Activated CD8-positive, alpha-beta memory T cell treated with anti-CD3 and anti-CD28 coated beads, Interleukin-2, amount 10 ng/mL, durations not matched to agents 7 days and 5 days (primary cell): ENCODE results near the gene PPIA. TPM values are rescaled to one million over a fixed set of nuclear protein-coding genes. Genes with fewer than 3 reads are reported as not detected.
"Not testable (repeated sequence)": the region's sequence is repeated elsewhere in the genome, so short reads cannot be mapped to it uniquely, and the experiment has no call there.

Experiments
- ATAC-seq: fragments of 150-1000 bp; cut with Tn5 transposase; one replicate; pipeline ENCODE4 v1.10.0; 2021; ENCODE audit warnings: moderate library complexity
- CTCF ChIA-PET: fragments of 350-600 bp; sonication (Branson Sonifier 250); formaldehyde crosslinking; loops from one replicate; lab custom pipeline; 2021; ENCODE audit warnings: antibody characterized with exemption; lab: Charles Lee
- DNase-seq: peaks from one replicate; pipeline ENCODE4 v3.0.0-alpha.2; 2020
- H3K27ac Mint-ChIP-seq: one replicate; pipeline ENCODE4 v1.8.0; 2021; ENCODE audit warnings: mild to moderate bottlenecking, mixed read lengths
- H3K27me3 Mint-ChIP-seq: one replicate; pipeline ENCODE4 v1.8.0; 2021; ENCODE audit warnings: mixed read lengths
- H3K36me3 Mint-ChIP-seq: one replicate; pipeline ENCODE4 v1.8.0; 2021; ENCODE audit warnings: mild to moderate bottlenecking, mixed read lengths
- H3K4me1 Mint-ChIP-seq: one replicate; pipeline ENCODE4 v1.8.0; 2021; ENCODE audit warnings: mixed read lengths
- H3K4me3 Mint-ChIP-seq: one replicate; pipeline ENCODE4 v1.8.0; 2021; ENCODE audit warnings: mild to moderate bottlenecking, moderate library complexity, mixed read lengths
- H3K9me3 Mint-ChIP-seq: one replicate; pipeline ENCODE4 v1.8.0; 2022; ENCODE audit warnings: low read depth, mixed read lengths
- total RNA-seq, 2 experiments: library from RNA; stranded (reverse); gene quantifications; one replicate each; pipeline ENCODE4 v1.2.3, GENCODE V29; 2021

PPIA gene
- total RNA-seq, 2 experiments from 2014 or later, result 1,935 to 2,367 TPM

DNA sequence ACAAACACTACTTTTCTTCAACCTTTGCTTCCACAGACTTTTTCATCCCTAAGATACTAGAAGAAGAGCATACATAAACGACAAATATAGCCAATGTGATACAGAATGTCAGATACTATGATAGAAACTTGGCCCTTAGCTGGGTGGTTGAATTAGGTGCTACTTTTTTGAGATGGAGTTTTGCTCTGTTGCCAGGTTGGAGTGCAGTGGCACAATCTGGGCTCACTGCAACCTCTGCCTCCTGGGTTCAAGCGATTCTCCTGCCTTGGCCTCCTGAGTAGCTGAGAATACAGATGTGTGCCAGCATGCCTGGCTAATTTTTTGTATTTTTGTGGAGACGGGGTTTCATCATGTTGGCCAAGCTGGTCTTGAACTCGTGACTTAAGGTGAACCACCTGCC lies 3.5 kb downstream of the PPIA start:
- Mint-ChIP-seq H3K9me3 (no peaks in the 10 kb centered on the region), H3K4me3 (peak overlapping the region; percentile 8), H3K27ac (peak overlapping the region; percentile 47), H3K4me1 (peaks cover 40% of the 10 kb centered on the region), H3K27me3 (no peaks in the 10 kb centered on the region), H3K36me3 (peaks cover 53% of the 10 kb centered on the region)
- no peak for ATAC-seq
- DNase-seq, result no peak
- CTCF ChIA-PET, result interaction anchor here (1.0 kb wide), 1 partner anchor 16 kb away, joined by 3 read pairs; no protein-coding TSS in a partner anchor

DNA sequence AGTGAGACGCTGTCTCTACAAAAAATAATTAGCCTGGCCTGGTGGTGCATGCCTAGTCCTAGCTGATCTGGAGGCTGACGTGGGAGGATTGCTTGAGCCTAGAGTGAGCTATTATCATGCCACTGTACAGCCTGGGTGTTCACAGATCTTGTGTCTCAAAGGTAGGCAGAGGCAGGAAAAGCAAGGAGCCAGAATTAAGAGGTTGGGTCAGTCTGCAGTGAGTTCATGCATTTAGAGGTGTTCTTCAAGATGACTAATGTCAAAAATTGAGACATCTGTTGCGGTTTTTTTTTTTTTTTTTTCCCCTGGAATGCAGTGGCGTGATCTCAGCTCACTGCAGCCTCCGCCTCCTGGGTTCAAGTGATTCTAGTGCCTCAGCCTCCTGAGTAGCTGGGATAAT lies 5.4 kb downstream of the PPIA start:
- no peak overlapping the region for H3K4me3 Mint-ChIP-seq
- no peaks in the 10 kb centered on the region for H3K9me3 Mint-ChIP-seq
- CTCF ChIA-PET, result interaction anchor here (1.5 kb wide), 1 partner anchor 219 kb away, joined by 4 read pairs; the partner anchor contains the start of gene TMED4
- no peak for DNase-seq
- no peaks in the 10 kb centered on the region for H3K27me3 Mint-ChIP-seq
- ATAC-seq, result no peak
- H3K36me3 Mint-ChIP-seq, result peaks cover 53% of the 10 kb centered on the region
- peak overlapping the region; percentile 19 for H3K27ac Mint-ChIP-seq
- peaks cover 37% of the 10 kb centered on the region for H3K4me1 Mint-ChIP-seq

DNA sequence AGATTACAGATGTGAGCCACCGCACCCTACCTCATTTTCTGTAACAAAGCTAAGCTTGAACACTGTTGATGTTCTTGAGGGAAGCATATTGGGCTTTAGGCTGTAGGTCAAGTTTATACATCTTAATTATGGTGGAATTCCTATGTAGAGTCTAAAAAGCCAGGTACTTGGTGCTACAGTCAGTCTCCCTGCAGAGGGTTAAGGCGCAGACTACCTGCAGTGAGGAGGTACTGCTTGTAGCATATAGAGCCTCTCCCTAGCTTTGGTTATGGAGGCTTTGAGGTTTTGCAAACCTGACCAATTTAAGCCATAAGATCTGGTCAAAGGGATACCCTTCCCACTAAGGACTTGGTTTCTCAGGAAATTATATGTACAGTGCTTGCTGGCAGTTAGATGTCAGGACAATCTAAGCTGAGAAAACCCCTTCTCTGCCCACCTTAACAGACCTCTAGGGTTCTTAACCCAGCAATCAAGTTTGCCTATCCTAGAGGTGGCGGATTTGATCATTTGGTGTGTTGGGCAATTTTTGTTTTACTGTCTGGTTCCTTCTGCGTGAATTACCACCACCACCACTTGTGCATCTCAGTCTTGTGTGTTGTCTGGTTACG lies 6.0 kb downstream of the PPIA start:
- H3K9me3 Mint-ChIP-seq, result no peaks in the 10 kb centered on the region
- CTCF ChIA-PET, result interaction anchor here (1.5 kb wide), 1 partner anchor 220 kb away, joined by 4 read pairs; the partner anchor contains the start of gene TMED4
- H3K27ac Mint-ChIP-seq, result no peak overlapping the region
- H3K36me3 Mint-ChIP-seq, result peaks cover 49% of the 10 kb centered on the region
- H3K27me3 Mint-ChIP-seq, result no peaks in the 10 kb centered on the region
- H3K4me1 Mint-ChIP-seq, result peaks cover 35% of the 10 kb centered on the region
- no peak for ATAC-seq
- H3K4me3 Mint-ChIP-seq, result no peak overlapping the region
- no peak for DNase-seq

DNA sequence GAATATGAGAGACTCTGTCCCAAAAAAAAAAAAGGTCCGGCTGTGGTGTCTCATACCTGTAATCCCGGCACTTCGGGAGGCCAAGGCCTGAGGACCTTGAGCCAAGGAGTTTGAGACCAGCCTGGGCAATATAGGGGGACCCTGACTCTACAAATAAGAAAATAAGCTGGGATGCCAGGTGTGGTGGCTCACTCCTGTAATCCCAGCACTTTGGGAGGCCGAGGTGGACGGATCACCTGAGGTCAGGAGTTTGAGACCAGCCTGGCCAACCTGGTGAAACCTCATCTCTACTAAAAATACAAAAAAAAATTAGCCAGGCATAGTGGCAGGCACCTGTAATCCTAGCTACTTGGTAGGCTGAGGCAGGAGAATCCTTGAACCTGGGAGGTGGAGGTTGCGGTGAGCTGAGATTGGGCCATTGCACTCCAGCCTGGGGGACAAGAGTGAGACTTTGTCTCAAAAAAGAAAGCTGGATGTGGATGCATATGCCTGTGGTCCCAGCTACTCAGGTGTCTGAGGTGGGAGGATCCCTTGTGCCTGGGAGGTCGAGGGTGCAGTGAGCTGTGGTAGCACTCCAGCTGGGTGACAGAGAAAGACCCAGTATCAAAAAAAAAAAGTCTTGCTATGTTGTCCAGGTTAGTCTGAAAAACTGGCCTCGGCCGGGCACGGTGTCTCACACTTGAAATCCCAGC lies 7.5 kb downstream of the PPIA start:
- H3K4me1 Mint-ChIP-seq, result peaks cover 24% of the 10 kb centered on the region
- not testable (repeated sequence) for H3K27me3 Mint-ChIP-seq, H3K27ac Mint-ChIP-seq, ATAC-seq, H3K9me3 Mint-ChIP-seq, DNase-seq, H3K4me3 Mint-ChIP-seq
- CTCF ChIA-PET, result interaction anchor here (0.7 kb wide), 1 partner anchor 36 kb away, joined by 3 read pairs; no protein-coding TSS in a partner anchor
- peaks cover 38% of the 10 kb centered on the region for H3K36me3 Mint-ChIP-seq

DNA sequence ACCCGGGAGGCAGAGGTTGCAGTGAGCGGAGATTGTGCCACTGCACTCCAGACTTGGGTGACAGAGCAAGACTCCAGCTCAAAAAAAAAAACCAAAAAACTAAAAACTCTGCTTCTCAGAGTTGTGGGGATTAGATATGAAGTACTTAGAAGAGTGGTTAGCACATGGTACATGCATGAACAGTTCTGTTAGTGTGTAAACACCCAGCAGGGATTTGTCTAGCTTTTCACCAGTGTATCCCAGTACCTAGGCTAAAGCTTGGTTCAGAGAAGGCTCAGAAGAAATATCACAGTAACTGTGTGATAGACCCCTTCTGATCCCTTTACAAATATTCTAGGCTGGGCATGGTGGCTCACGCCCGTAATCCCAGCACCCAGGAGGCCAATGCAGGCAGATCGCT lies 9.5 kb downstream of the PPIA start:
- H3K36me3 Mint-ChIP-seq, result peaks cover 22% of the 10 kb centered on the region
- peaks cover 11% of the 10 kb centered on the region for H3K4me1 Mint-ChIP-seq
- H3K27me3 Mint-ChIP-seq, result no peaks in the 10 kb centered on the region
- DNase-seq, result no peak
- H3K4me3 Mint-ChIP-seq, result no peak overlapping the region
- CTCF ChIA-PET, result no interaction called here
- no peak for ATAC-seq
- H3K9me3 Mint-ChIP-seq, result no peaks in the 10 kb centered on the region
- H3K27ac Mint-ChIP-seq, result no peak overlapping the region

DNA sequence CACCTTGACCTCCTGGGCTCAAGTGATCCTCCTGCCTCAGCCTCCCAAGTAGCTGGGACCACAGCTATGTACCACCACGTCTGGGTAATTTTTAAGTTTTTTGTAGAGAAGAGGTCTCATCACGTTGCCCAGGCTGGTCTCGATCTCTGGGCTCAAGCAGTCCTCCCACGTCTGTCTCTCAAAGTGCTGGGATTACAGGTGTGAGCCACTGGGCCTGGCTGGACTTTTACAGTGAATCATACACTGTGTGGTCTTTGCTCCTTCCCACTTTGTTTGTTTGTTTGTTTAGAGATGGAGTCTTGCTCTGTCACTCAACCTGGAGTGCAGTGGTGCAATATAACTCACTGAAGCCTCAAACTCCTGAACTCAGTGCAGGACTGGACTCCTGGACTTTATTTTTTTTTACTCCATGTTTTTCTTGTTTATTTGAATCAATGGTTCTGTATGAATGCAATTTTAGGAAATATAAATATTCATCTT lies 12.5 kb downstream of the PPIA start:
- CTCF ChIA-PET, result interaction anchor here (0.7 to 1.7 kb wide), 2 partner anchors 11 to 1423 kb away, joined by 3 read pairs; no protein-coding TSS in a partner anchor
- Mint-ChIP-seq H3K27ac (no peak overlapping the region), H3K4me3 (no peak overlapping the region), H3K27me3 (no peaks in the 10 kb centered on the region), H3K36me3 (no peaks in the 10 kb centered on the region), H3K9me3 (no peaks in the 10 kb centered on the region), H3K4me1 (peaks cover 4% of the 10 kb centered on the region)
- ATAC-seq (no peak), DNase-seq (no peak)

DNA sequence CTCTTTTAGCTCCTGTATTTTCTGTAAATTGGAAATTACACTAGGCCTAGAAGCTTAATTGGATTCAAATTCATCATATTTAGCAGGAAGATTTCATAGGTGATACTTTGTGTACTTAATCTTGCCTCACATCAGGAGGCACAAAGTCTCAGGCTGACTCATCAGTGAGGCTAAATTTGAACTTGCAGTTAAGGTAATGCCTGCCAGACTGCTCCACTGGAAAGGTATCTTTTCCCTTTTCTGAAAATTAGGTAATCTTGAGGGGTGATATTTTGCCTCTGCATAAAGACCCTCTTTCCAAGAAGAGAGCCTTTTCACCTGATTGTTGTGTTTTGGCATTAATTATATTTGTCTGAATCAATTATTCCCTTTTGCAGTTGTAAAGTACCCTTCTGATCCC lies 14.6 kb downstream of the PPIA start:
- Mint-ChIP-seq H3K36me3 (no peaks in the 10 kb centered on the region), H3K27me3 (no peaks in the 10 kb centered on the region), H3K9me3 (no peaks in the 10 kb centered on the region), H3K27ac (no peak overlapping the region), H3K4me3 (no peak overlapping the region), H3K4me1 (peaks cover 4% of the 10 kb centered on the region)
- DNase-seq (no peak), ATAC-seq (no peak)
- CTCF ChIA-PET, result no interaction called here

DNA sequence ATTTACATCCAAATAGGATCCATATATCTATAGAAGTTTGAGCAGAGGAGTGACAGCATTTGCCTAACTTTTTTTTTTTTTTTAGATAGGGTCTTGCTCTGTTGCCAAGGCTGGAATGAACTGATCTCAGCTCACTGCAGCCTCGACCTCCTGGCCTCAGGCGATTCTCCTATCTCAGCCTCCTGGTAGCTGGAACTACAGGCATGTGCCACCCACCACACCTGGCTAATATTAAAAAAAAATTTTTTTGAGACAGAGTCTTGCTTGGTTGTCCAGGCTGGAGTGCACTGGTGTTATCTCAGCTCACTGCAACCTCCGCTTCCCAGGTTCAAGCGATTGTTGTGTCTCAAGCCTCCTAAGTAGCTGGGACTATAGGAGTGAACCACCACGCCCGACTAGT lies 15.1 kb downstream of the PPIA start:
- H3K9me3 Mint-ChIP-seq, result no peaks in the 10 kb centered on the region
- no peak for DNase-seq
- no peak for ATAC-seq
- peaks cover 4% of the 10 kb centered on the region for H3K4me1 Mint-ChIP-seq
- H3K27me3 Mint-ChIP-seq, result no peaks in the 10 kb centered on the region
- no peak overlapping the region for H3K4me3 Mint-ChIP-seq
- no peak overlapping the region for H3K27ac Mint-ChIP-seq
- CTCF ChIA-PET, result interaction anchor here (1.1 kb wide), 1 partner anchor 13 kb away, joined by 3 read pairs; no protein-coding TSS in a partner anchor
- H3K36me3 Mint-ChIP-seq, result no peaks in the 10 kb centered on the region

DNA sequence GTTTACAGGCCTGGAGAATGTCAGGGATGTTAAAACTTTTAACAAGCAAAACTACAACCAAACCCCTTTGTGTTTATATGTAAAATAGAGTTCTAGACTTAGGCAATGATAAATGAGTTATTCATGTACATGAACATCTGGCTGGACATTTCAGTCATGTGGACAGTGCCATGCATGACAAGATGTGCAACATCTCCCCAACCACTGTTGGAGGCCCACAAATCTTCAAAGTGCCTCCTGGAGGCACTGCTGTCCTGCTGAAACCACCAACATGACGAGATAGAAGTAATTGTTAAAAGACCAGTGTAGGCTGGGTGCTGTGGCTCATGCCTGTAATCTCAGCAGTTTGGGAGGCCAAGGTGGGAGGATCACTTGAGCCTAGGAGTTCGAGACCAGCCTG lies 18.4 kb downstream of the PPIA start:
- Mint-ChIP-seq H3K4me3 (no peak overlapping the region), H3K27me3 (no peaks in the 10 kb centered on the region), H3K4me1 (peaks cover 4% of the 10 kb centered on the region), H3K27ac (no peak overlapping the region), H3K9me3 (no peaks in the 10 kb centered on the region), H3K36me3 (no peaks in the 10 kb centered on the region)
- no peak for DNase-seq
- CTCF ChIA-PET, result interaction anchor here (0.7 kb wide), 1 partner anchor 109 kb away, joined by 4 read pairs; no protein-coding TSS in a partner anchor
- ATAC-seq, result no peak

DNA sequence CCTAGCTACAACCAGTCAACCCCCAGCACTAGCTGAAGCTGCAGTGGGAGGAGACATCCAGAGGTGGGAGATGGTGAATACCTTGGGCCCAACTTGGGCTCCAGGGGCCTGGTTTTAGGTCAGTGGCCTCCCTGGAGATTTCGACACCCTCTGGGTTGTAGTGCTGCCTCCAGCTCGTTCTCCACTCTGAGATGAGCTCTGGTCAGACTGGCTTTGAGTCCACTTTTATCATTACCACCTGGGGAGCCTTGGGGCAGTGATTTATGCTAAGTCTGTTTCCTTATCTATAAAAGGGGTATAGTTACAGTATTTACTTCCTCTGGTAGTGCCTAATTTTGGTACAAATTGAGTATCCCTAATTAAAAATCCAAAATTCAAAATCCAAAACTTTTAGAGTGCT lies 22.8 kb downstream of the PPIA start:
- ATAC-seq, result no peak
- Mint-ChIP-seq H3K4me3 (no peak overlapping the region), H3K27me3 (no peaks in the 10 kb centered on the region), H3K4me1 (peaks cover 10% of the 10 kb centered on the region), H3K9me3 (no peaks in the 10 kb centered on the region), H3K27ac (no peak overlapping the region), H3K36me3 (no peaks in the 10 kb centered on the region)
- CTCF ChIA-PET, result interaction anchor here (1.0 kb wide), 1 partner anchor 16 kb away, joined by 3 read pairs; no protein-coding TSS in a partner anchor
- no peak for DNase-seq

DNA sequence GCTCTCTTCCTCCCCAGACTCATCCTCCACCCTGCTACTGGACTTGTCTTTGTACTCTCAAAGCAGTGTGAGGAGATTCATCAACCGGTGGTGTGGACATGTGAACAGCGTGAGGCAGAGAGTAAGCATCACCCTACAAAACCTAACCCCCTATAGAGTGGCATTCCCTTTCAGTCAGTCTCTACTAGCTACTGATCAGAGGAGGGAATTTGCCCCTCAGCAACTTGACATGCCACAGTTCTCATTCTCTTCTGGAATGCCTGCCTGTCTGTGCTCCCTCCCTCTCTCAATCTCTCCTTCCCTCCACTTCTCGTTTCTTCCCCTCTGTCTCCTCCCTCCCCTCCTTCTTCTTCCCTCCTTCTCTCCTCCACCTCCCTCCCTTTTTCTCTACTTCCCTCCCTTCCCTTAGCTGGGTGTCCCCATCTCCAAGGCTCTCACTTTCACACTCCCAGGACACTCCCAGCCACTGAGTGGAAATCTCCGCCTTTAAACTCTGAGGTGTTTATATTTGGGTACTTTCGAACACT lies 26.8 kb downstream of the PPIA start:
- no peak for ATAC-seq
- Mint-ChIP-seq H3K4me1 (peaks cover 20% of the 10 kb centered on the region), H3K27me3 (no peaks in the 10 kb centered on the region), H3K9me3 (no peaks in the 10 kb centered on the region), H3K4me3 (no peak overlapping the region), H3K27ac (peak overlapping the region; percentile 33), H3K36me3 (peaks cover 13% of the 10 kb centered on the region)
- CTCF ChIA-PET, result interaction anchor here (0.6 to 1.5 kb wide), 3 partner anchors 25 to 495 kb away, joined by 3 to 4 read pairs (median 3); no protein-coding TSS in a partner anchor
- DNase-seq, result no peak

DNA sequence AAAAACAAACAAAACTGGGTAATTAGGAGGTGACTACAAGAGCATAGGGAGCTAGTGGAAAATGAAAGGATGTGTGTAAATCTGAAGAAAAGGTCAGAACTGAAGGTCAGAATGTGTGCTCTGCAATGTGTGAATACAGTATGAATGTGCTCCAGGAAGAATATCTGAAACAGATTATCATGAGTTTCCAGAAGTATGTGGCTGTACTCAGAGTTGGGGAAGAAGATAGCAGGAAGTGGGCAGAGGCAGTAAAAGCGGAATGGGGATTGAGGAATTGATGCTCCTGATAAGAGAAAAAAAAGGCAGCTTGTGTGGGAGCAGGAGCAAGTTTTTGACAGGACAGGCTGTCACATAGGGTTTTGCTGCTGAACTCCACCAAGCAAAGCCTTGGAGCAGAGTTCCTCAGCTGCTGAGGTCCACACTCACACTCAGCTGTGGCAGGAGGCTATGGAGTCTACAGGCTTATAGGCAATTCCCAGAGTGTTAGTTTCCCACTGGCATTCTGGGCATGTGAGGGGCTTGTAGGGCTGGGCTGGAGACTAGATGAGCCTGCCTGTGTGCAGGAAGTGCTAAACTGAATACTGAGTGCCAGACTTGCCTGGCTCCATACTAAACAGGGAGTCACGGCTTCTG lies 28.5 kb downstream of the PPIA start:
- Mint-ChIP-seq H3K36me3 (peaks cover 25% of the 10 kb centered on the region), H3K9me3 (no peaks in the 10 kb centered on the region), H3K27ac (peak overlapping the region; percentile 5), H3K27me3 (no peaks in the 10 kb centered on the region), H3K4me1 (peaks cover 20% of the 10 kb centered on the region), H3K4me3 (no peak overlapping the region)
- peak; percentile 43 for ATAC-seq
- CTCF ChIA-PET, result interaction anchor here (0.6 kb wide), 1 partner anchor 97 kb away, joined by 3 read pairs; no protein-coding TSS in a partner anchor
- no peak for DNase-seq

DNA sequence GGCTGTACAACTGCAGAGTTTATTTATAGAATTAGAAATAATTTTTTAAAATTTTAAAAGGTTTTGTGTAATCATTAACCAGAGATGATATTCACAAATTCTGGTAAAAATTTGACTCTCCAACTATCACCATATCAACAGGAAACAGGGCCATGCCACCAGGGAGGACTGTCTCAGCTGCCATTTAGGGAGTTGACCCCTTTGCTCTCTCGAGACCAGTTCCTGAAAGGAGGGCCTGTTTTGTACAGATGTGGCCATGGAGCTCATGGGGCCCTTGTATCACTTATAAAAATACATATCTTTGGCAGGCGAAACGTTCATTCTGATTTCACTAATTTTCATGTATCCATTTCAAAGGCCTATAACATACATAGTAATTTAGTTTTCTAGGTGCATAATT lies 31.1 kb downstream of the PPIA start:
- ATAC-seq (no peak), DNase-seq (no peak)
- no peaks in the 10 kb centered on the region for H3K27me3 Mint-ChIP-seq
- peaks cover 36% of the 10 kb centered on the region for H3K36me3 Mint-ChIP-seq
- CTCF ChIA-PET, result interaction anchor here (1.0 to 1.4 kb wide), 3 partner anchors 16 to 308 kb away, joined by 3 read pairs; no protein-coding TSS in a partner anchor
- H3K4me1 Mint-ChIP-seq, result peaks cover 17% of the 10 kb centered on the region
- H3K27ac Mint-ChIP-seq, result no peak overlapping the region
- H3K4me3 Mint-ChIP-seq, result no peak overlapping the region
- no peaks in the 10 kb centered on the region for H3K9me3 Mint-ChIP-seq
